ENCODE data around the gene DCXR. TPM values are rescaled to one million over a fixed set of nuclear protein-coding genes. Genes with fewer than 3 reads are reported as not detected.

Gene DCXR
- total and polyA plus RNA-seq, 2 of the 4 experiments (the other 2 are of a cell fraction), result 36.6 to 139 TPM

- WGBS, 2 experiments (ENCODE audit: extremely low coverage in 2 of 2, insufficient read length in 1 of 2), result 90% methylated on average over 8 of the region's 14 CpGs; no CpG with 5 or more reads in 1 of the 2 experiments
- BruUV-seq (replicated peaks), result no TSS peak
- H3K36me3 ChIP-seq (ENCODE audit: control insufficient read depth, insufficient read depth, low read length), result peaks cover 30% of the 10 kb centered on the region
Observed at GRCh38 chr17:82045936-82046484, 8.5 kb upstream of the DCXR start.

More at GRCh38 chr17:82045936-82046484, 8.5 kb upstream of the DCXR start:
- Histone ChIP-seq H2BK15ac (ENCODE audit: low read depth, low read length) (no peak overlapping the region), H3K4ac (ENCODE audit: low read depth, low read length) (no peak overlapping the region), H2BK5ac (ENCODE audit: low read depth, low read length, poor library complexity, severe bottlenecking) (no peak overlapping the region), H2BK120ac (ENCODE audit: low read depth, low read length) (no peak overlapping the region), H2AK9ac (replicated peaks; ENCODE audit: low read depth, low read length, poor library complexity) (no peak overlapping the region), H3K56ac (ENCODE audit: extremely low read depth, insufficient read depth, low read length) (no peak overlapping the region), H3K18ac (ENCODE audit: low read depth, low read length) (no peak overlapping the region), H3K4me1 (ENCODE audit: control insufficient read depth, insufficient read depth, low read length) (peaks cover 10% of the 10 kb centered on the region), H2BK20ac (ENCODE audit: low read depth, low read length) (no peak overlapping the region), H3K23ac (ENCODE audit: low read depth, low read length) (no peak overlapping the region), H4K8ac (ENCODE audit: low read depth in 2 of 2, low read length in 2 of 2) (no peak overlapping the region), H3K9me3 (ENCODE audit: control insufficient read depth, insufficient read depth, low read length) (no peaks in the 10 kb centered on the region), H4K20me1 (ENCODE audit: insufficient read depth, low read length) (peaks cover 3% of the 10 kb centered on the region), H4K91ac (ENCODE audit: insufficient read depth, low read depth, low read length) (no peak overlapping the region), H3K9ac (ENCODE audit: low read depth, low read length) (no peak overlapping the region), H3K79me1 (ENCODE audit: low read depth in 1 of 2, low read length in 2 of 2) (peaks cover 10 to 15% of the 10 kb centered on the region in 2 experiments), H3K14ac (replicated peaks; ENCODE audit: low read depth, low read length) (no peak overlapping the region), H3K4me2 (ENCODE audit: low read depth, low read length) (no peak overlapping the region), H3K27ac (ENCODE audit: insufficient read depth, low read length) (no peak overlapping the region), H2AK5ac (ENCODE audit: low read depth, low read length) (no peak overlapping the region), H4K5ac (ENCODE audit: low read depth, low read length) (no peak overlapping the region), H3K27me3 (ENCODE audit: control insufficient read depth, insufficient read depth, low read length) (no peaks in the 10 kb centered on the region), H3K4me3 (ENCODE audit: insufficient read depth, low read depth, low read length) (no peak overlapping the region), H2AFZ (replicated peaks; ENCODE audit: low read length, poor library complexity) (no peak overlapping the region), H3K9me1 (ENCODE audit: insufficient read depth, low read length) (peaks cover 14% of the 10 kb centered on the region)
- no peak for ATAC-seq (ENCODE audit: low read depth)
- intact Hi-C loops (cut with micrococcal nuclease) (no loop called here), in situ Hi-C loops (cut with MboI; ENCODE audit: low sequenced_read_pairs) (no loop called here), dilution Hi-C loops (cut with HindIII; ENCODE audit: low sequenced_read_pairs, unreplicated experiment) (no loop called here)
- no peak for TF ChIP-seq NFE2L2 (IDR thresholded peaks at IDR 0.05; ENCODE audit: low read depth, low read length)
- TF ChIP-seq USF2 (IDR thresholded peaks at IDR 0.05; ENCODE audit: low read depth, low read length), result no peak
- TF ChIP-seq FOS (IDR thresholded peaks at IDR 0.05; ENCODE audit: low read depth, low read length), result no peak
- TF ChIP-seq ELK1 (IDR thresholded peaks at IDR 0.05; ENCODE audit: borderline replicate concordance, low read depth, low read length), result no peak
- no peak for TF ChIP-seq MAFK (IDR thresholded peaks at IDR 0.05; ENCODE audit: low read depth, low read length)
- no peak for TF ChIP-seq CEBPB (IDR thresholded peaks at IDR 0.05; ENCODE audit: low read depth, low read length)
- no peak for TF ChIP-seq RFX5 (IDR thresholded peaks at IDR 0.05; ENCODE audit: low read depth, low read length)
- TF ChIP-seq CHD1 (IDR thresholded peaks at IDR 0.05; ENCODE audit: low read depth, low read length), result no peak
- CTCF ChIA-PET, result no interaction called here
- no peak for DNase-seq
- POLR2A ChIA-PET (ENCODE audit: unreplicated experiment), result no interaction called here

Measured in IMR-90 (cell line).